Measurements from ENCODE around the gene ADGRL3.

ADGRL3 gene

DNA sequence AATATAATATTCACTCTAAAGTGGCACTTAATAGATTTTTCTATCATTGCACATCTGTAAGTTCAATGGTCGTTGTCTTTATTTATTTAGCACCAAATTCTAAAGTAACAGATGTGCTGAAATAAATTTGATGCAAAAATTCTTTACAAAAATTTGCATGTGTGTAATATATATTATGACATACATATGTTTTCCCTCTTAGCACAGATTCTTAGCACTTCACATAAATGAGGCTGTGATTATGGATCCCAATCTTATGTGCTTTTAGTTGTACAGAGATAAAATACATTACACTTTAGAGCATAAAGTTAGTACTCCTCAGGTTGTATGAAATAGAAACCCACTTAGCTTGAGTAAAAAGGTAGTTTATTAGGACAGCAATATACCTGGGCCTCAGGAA, 915.1 kb downstream of the ADGRL3 start (continued):
- TF ChIP-seq, protein P1, sequence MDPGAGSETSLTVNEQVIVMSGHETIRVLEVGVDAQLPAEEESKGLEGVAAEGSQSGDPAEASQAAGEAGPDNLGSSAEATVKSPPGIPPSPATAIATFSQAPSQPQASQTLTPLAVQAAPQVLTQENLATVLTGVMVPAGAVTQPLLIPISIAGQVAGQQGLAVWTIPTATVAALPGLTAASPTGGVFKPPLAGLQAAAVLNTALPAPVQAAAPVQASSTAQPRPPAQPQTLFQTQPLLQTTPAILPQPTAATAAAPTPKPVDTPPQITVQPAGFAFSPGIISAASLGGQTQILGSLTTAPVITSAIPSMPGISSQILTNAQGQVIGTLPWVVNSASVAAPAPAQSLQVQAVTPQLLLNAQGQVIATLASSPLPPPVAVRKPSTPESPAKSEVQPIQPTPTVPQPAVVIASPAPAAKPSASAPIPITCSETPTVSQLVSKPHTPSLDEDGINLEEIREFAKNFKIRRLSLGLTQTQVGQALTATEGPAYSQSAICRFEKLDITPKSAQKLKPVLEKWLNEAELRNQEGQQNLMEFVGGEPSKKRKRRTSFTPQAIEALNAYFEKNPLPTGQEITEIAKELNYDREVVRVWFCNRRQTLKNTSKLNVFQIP (CRISPR knock-in tag; IDR thresholded peaks at IDR 0.05; ENCODE audit: borderline replicate concordance, low read depth) = no peak
- TF ChIP-seq ARNTL (CRISPR knock-in tag; IDR thresholded peaks at IDR 0.05; ENCODE audit: borderline replicate concordance, low read depth) (no peak), ZFP30 (CRISPR knock-in tag; IDR thresholded peaks at IDR 0.05) (no peak), ESRRG (CRISPR knock-in tag; IDR thresholded peaks at IDR 0.05) (no peak)

DNA sequence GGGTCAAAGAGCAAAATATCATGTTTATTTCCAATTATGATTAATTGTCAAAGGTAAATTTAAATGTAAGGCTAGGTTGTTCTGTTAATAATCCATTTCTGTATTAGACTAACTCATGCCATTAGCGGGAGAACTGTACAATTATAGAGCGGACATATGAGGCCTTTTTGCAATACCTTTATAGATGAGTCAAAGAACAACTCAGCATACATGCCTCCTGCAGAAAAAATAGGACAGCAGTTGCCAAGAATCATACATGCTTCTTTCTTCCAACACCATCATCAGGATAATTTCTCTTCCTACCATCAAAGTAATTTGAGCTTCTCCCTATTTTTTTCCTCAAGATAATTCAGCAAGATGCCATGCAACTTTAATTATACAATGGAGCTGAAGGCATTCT, 917.8 kb downstream of the ADGRL3 start:
- peak; percentile 76 for ATAC-seq
- no peak for TF ChIP-seq ZNF70 (CRISPR knock-in tag; IDR thresholded peaks at IDR 0.05)
- TF ChIP-seq BACH2 (CRISPR knock-in tag; IDR thresholded peaks at IDR 0.05; ENCODE audit: borderline replicate concordance) = no peak
- TF ChIP-seq, protein P2, sequence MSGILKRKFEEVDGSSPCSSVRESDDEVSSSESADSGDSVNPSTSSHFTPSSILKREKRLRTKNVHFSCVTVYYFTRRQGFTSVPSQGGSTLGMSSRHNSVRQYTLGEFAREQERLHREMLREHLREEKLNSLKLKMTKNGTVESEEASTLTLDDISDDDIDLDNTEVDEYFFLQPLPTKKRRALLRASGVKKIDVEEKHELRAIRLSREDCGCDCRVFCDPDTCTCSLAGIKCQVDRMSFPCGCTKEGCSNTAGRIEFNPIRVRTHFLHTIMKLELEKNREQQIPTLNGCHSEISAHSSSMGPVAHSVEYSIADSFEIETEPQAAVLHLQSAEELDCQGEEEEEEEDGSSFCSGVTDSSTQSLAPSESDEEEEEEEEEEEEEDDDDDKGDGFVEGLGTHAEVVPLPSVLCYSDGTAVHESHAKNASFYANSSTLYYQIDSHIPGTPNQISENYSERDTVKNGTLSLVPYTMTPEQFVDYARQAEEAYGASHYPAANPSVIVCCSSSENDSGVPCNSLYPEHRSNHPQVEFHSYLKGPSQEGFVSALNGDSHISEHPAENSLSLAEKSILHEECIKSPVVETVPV (CRISPR knock-in tag; IDR thresholded peaks at IDR 0.05) = no peak
- TF ChIP-seq RARB (CRISPR knock-in tag; IDR thresholded peaks at IDR 0.05) = no peak; the same call in 1 of the 2 replicates
- no peak for TF ChIP-seq ZC3H10 (CRISPR knock-in tag; IDR thresholded peaks at IDR 0.05)
- TF ChIP-seq ZNF8 (CRISPR knock-in tag; IDR thresholded peaks at IDR 0.05) = no peak
- no peak for TF ChIP-seq TOX (CRISPR knock-in tag; IDR thresholded peaks at IDR 0.05; ENCODE audit: borderline replicate concordance)
- no peak for TF ChIP-seq ZFP3 (CRISPR knock-in tag; IDR thresholded peaks at IDR 0.05)
- TF ChIP-seq, protein P3, sequence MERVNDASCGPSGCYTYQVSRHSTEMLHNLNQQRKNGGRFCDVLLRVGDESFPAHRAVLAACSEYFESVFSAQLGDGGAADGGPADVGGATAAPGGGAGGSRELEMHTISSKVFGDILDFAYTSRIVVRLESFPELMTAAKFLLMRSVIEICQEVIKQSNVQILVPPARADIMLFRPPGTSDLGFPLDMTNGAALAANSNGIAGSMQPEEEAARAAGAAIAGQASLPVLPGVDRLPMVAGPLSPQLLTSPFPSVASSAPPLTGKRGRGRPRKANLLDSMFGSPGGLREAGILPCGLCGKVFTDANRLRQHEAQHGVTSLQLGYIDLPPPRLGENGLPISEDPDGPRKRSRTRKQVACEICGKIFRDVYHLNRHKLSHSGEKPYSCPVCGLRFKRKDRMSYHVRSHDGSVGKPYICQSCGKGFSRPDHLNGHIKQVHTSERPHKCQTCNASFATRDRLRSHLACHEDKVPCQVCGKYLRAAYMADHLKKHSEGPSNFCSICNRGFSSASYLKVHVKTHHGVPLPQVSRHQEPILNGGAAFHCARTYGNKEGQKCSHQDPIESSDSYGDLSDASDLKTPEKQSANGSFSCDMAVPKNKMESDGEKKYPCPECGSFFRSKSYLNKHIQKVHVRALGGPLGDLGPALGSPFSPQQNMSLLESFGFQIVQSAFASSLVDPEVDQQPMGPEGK (CRISPR knock-in tag; IDR thresholded peaks at IDR 0.05; ENCODE audit: borderline replicate concordance) = no peak
- TF ChIP-seq, protein P4, sequence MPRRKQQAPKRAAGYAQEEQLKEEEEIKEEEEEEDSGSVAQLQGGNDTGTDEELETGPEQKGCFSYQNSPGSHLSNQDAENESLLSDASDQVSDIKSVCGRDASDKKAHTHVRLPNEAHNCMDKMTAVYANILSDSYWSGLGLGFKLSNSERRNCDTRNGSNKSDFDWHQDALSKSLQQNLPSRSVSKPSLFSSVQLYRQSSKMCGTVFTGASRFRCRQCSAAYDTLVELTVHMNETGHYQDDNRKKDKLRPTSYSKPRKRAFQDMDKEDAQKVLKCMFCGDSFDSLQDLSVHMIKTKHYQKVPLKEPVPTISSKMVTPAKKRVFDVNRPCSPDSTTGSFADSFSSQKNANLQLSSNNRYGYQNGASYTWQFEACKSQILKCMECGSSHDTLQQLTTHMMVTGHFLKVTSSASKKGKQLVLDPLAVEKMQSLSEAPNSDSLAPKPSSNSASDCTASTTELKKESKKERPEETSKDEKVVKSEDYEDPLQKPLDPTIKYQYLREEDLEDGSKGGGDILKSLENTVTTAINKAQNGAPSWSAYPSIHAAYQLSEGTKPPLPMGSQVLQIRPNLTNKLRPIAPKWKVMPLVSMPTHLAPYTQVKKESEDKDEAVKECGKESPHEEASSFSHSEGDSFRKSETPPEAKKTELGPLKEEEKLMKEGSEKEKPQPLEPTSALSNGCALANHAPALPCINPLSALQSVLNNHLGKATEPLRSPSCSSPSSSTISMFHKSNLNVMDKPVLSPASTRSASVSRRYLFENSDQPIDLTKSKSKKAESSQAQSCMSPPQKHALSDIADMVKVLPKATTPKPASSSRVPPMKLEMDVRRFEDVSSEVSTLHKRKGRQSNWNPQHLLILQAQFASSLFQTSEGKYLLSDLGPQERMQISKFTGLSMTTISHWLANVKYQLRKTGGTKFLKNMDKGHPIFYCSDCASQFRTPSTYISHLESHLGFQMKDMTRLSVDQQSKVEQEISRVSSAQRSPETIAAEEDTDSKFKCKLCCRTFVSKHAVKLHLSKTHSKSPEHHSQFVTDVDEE (CRISPR knock-in tag; IDR thresholded peaks at IDR 0.05) = no peak

DNA sequence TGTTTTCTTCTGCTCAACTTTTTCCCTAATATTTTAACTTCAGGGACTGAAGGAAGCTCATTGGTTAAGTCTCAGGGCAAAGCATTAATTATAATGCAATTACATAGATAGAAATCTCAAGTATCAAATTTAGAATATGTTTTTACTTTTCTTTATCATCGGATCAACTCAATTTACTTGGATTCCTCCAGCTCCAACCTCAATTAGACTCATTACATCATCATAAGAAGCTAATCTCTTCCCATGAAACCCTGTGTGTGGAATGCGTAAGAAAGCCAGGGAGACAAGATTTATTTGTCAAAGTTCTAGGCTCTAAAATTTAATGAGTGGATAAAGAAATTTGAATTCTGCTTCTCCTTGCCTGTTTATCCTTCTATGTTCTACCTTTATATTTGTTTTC, 918.4 kb downstream of the ADGRL3 start:
- ATAC-seq = peak; percentile 68
- TF ChIP-seq TOX (CRISPR knock-in tag; IDR thresholded peaks at IDR 0.05; ENCODE audit: borderline replicate concordance) (peak; percentile 64; the same call in 1 of the 2 replicates), ISL1 (CRISPR knock-in tag; IDR thresholded peaks at IDR 0.05) (peak; percentile 96), OSR1 (CRISPR knock-in tag; IDR thresholded peaks at IDR 0.05) (no peak), PPARA (CRISPR knock-in tag; IDR thresholded peaks at IDR 0.05; ENCODE audit: borderline replicate concordance) (no peak), ZNF565 (CRISPR knock-in tag; conservative IDR thresholded peaks at IDR 0.05; ENCODE audit: low read depth) (no peak), ZFP30 (CRISPR knock-in tag; IDR thresholded peaks at IDR 0.05) (no peak), TCF4 (CRISPR knock-in tag; IDR thresholded peaks at IDR 0.05; ENCODE audit: borderline replicate concordance) (peak; percentile 24; the same call in 1 of the 2 replicates), RARB (CRISPR knock-in tag; IDR thresholded peaks at IDR 0.05) (no peak), ZNF70 (CRISPR knock-in tag; IDR thresholded peaks at IDR 0.05) (no peak), ZNF8 (CRISPR knock-in tag; IDR thresholded peaks at IDR 0.05) (no peak), ARNTL (CRISPR knock-in tag; IDR thresholded peaks at IDR 0.05; ENCODE audit: borderline replicate concordance, low read depth) (no peak), GLIS3 (CRISPR knock-in tag; IDR thresholded peaks at IDR 0.05) (peak; percentile 92; the same call in 1 of the 2 replicates), ZFP3 (CRISPR knock-in tag; IDR thresholded peaks at IDR 0.05) (peak; percentile 50; the same call in 1 of the 2 replicates), CSDC2 (CRISPR knock-in tag; IDR thresholded peaks at IDR 0.05) (0 out of 2 replicates have a peak, but pooled peaks have one; percentile 41)
- TF ChIP-seq, protein P1 (CRISPR knock-in tag; IDR thresholded peaks at IDR 0.05; ENCODE audit: borderline replicate concordance, low read depth) = no peak
- TF ChIP-seq, protein P5, sequence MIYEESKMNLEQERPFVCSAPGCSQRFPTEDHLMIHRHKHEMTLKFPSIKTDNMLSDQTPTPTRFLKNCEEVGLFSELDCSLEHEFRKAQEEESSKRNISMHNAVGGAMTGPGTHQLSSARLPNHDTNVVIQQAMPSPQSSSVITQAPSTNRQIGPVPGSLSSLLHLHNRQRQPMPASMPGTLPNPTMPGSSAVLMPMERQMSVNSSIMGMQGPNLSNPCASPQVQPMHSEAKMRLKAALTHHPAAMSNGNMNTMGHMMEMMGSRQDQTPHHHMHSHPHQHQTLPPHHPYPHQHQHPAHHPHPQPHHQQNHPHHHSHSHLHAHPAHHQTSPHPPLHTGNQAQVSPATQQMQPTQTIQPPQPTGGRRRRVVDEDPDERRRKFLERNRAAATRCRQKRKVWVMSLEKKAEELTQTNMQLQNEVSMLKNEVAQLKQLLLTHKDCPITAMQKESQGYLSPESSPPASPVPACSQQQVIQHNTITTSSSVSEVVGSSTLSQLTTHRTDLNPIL (CRISPR knock-in tag; IDR thresholded peaks at IDR 0.05; ENCODE audit: low read depth) = peak; percentile 97
- TF ChIP-seq, protein P2 (CRISPR knock-in tag; IDR thresholded peaks at IDR 0.05) = no peak
- TF ChIP-seq, protein P3 (CRISPR knock-in tag; IDR thresholded peaks at IDR 0.05; ENCODE audit: borderline replicate concordance) = peak; percentile 76; the same call in 1 of the 2 replicates
